Fibroblast of peridontal ligament (primary cell): ENCODE measurements around the gene PABPN1.
"Not testable (repeated sequence)": the region's sequence is repeated elsewhere in the genome, so short reads cannot be mapped to it uniquely, and the experiment has no call there.

Experiments
- DNase-seq: peaks from one replicate; pipeline ENCODE4 v3.0.0-alpha.2; 2010; ENCODE audit errors: extremely low read depth

Gene PABPN1

GRCh38 chr14:23301288-23301968 lies 19.8 kb upstream of the PABPN1 start:
- DNase-seq: peak; percentile 97

- no peak for DNase-seq
These were observed 19.3 kb upstream of the PABPN1 start for GRCh38 chr14:23301969-23302289.

- DNase-seq: no peak
These were observed 18.7 kb upstream of the PABPN1 start, which contains the start of gene PPP1R3E for GRCh38 chr14:23302290-23303225. TSS of gene PPP1R3E (minus strand) at chr14:23302859. CDS start at chr14:23302576, 283 bp downstream.

GRCh38 chr14:23306412-23307145 lies 14.7 kb upstream of the PABPN1 start, which contains the start of gene BCL2L2:
TSS of gene BCL2L2 (plus strand) at chr14:23306833. CDS start at chr14:23307768, 935 bp downstream.
- peak; percentile 80 for DNase-seq

GRCh38 chr14:23307146-23307530 lies 14.1 kb upstream of the PABPN1 start:
- no peak for DNase-seq

GRCh38 chr14:23307687-23308644 lies 13.3 kb upstream of the PABPN1 start:
- no peak for DNase-seq

GRCh38 chr14:23308721-23309445 lies 12.4 kb upstream of the PABPN1 start:
- no peak for DNase-seq

- no peak for DNase-seq
These were observed 10.7 kb upstream of the PABPN1 start for GRCh38 chr14:23310546-23310945.

- no peak for DNase-seq
These were observed 5.0 kb upstream of the PABPN1 start for GRCh38 chr14:23316300-23316699.

GRCh38 chr14:23319746-23320583 lies 1.3 kb upstream of the PABPN1 start:
- no peak for DNase-seq

- DNase-seq: peak; percentile 46
These were observed 603 bp downstream of the PABPN1 start for GRCh38 chr14:23321572-23322547.

- no peak for DNase-seq
These were observed 1.6 kb downstream of the PABPN1 start for GRCh38 chr14:23322568-23323517.

GRCh38 chr14:23323838-23324454 lies 2.7 kb downstream of the PABPN1 start:
- DNase-seq: no peak

GRCh38 chr14:23324455-23324846 lies 3.2 kb downstream of the PABPN1 start:
- no peak for DNase-seq

- DNase-seq: no peak
These were observed 3.7 kb downstream of the PABPN1 start for GRCh38 chr14:23324993-23325392.

GRCh38 chr14:23325746-23326145 lies 4.5 kb downstream of the PABPN1 start:
- not testable (repeated sequence) for DNase-seq
